GM19240 (cell line): Measurements from ENCODE around the gene NAA80.

Experiments
- DNase-seq: peaks from one replicate; pipeline ENCODE4 v3.0.0; 2011; ENCODE audit warnings: low spot score; ENCODE audit not compliant: insufficient read length

Gene NAA80

DNA sequence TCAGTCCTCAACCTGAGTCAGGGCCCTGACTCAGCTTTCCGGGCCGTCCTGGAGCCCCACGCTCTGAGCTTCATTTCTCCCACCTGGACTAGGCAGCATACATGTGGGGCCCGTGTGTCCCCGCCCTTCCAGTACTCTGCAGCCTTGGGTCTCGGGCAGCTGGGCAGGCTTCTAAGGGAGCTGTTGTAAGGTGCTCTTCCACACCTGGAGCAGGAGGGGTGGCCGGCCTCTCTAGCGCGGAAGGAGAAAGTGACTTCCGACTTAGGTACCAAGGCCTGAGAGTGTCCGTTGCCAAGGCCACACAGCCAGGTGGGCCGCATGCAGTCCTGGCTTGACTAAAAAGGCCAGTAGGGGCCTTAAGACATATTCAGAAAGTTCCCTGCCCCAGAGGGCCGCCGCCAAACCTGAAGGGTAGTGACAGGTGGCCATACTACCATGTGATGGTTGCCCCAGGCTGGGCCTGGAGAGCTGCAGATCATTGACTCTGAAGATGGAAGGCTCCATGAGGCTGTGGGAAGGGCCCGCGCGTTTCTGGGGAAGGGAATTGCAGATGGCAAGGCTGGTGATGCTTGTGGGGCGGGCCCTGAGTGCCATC is 39.7 kb downstream of the NAA80 start:
- DNase-seq, result no peak

DNA sequence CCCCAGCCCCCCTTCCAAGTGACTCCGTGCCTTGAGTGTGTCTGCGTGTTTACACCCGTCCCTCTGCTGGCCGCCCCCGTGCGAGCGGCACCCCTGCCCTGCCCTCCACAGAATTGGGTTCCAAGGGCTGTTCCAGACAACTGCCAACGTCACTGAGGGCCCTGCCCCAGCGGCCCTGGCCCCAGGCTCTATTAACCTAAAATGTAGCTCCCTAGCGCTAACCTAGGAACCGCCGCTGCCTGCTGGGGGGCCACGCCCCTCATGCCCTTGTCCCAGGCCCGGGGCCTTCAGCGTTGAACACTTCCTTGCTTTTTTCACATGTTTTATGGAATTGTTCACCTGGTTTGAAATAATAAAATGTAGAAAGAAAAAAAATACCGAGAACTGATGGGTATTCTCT is 40.2 kb downstream of the NAA80 start:
- no peak for DNase-seq

DNA sequence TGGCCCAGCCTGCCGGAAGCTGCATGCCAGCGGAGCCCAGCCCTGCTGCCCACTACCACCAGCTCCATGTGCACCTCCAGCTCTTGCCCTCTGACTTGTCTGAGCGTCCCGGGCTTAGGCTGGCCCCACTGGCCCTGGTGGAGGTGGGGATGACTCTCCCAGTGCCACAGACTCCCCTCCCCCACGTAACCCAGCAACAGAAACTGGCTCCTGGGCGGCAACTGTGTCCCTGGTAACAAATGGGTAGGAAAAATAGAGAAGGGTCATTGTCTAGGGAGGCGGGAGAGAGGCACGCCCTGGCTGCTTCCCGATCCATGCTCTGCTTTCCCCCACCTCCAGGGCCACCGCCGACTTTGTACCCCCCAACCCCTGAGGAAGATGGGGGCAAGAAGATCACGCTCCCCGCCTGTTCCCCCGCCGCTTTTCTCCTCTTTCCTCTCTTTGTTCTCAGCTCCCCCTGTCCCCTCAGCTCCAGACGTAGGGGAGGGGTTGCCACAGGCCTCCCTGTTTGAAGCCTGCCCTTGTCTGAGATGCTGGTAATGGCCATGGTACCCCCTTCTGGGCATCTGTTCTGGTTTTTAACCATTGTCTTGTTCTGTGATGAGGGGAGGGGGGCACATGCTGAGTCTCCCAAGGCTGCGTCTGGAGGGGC is 41.0 kb downstream of the NAA80 start:
- no peak for DNase-seq

DNA sequence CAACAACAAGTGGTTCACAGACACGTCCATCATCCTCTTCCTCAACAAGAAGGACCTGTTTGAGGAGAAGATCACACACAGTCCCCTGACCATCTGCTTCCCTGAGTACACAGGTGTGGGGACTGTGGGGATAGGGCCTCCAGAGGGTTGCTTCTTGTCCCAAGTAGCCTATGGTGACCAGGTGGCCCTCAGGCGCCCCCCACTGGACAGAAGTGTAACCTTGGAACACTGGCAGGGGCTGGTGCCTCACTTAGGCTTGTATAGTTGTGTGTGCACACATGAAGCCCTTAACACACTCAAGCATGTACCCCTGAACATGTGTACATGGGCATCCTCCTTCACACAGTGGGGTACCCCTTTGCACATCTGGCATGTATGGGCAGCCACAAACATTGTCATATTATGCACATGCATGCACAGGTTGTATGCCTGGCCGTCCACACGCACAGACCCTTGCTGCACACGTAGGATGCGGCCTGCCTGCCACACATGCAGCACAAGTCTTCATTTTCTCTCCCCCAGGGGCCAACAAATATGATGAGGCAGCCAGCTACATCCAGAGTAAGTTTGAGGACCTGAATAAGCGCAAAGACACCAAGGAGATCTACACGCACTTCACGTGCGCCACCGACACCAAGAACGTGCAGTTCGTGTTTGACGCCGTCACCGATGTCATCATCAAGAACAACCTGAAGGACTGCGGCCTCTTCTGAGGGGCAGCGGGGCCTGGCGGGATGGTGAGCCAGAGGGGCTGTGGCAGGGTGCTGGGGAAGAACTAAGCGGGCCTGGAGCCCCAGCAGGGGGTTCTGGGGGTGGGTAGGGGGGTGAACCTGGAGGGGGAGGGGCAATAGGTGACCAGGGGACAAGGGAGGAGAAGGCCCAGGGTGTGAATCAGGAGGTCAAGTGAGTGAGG is 42.0 kb downstream of the NAA80 start:
- no peak for DNase-seq

DNA sequence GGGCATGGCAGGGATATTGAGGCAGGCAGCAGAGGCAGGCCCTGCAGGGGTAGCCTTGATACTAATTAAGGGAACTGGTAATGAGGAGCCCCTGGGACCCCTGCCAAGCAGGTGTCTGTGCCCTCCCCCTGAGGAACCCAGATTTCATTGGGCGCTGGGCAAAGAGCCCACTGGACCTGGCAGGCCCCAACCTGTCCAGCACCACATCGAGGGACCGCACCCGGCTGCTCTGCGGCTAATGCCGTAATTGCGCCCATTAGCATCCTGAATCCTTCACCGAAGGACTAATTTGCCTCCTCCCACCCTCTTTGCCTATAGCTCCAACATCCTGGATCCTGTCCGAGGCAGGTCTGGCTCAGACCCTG is 44.0 kb downstream of the NAA80 start:
- no peak for DNase-seq

DNA sequence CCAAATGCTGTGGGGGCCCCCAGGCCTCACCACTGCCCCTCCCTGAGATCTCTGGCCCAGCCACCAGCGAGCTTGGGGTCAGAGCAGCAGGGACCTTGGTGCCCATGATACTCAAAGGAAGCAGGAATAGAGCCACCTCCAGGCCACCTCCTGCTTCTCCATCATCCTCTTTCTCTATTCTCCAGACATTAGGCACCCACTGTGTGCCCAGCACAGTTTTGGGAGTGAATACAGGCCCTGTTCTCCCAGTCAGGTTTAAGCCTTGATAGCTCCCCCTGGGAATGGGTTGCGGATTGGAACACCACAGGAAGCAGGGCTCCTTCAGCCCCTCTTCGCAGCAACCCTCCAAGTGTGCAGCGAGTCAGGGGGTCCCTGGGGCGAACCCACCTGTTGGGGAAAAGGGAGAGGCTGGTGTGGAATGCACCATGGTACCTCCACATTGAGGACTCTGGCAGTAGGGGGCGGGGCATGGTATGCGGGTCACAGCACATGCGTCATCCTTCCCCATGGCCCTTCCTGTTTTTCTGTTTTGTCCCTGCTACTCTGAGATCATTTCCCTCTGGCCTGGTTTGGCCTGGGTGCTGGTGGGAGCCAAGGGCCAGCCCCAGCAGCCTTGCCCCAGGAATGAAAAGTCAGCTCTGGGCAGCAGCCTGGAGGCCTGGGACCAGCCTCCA is 44.5 kb downstream of the NAA80 start:
- no peak for DNase-seq

DNA sequence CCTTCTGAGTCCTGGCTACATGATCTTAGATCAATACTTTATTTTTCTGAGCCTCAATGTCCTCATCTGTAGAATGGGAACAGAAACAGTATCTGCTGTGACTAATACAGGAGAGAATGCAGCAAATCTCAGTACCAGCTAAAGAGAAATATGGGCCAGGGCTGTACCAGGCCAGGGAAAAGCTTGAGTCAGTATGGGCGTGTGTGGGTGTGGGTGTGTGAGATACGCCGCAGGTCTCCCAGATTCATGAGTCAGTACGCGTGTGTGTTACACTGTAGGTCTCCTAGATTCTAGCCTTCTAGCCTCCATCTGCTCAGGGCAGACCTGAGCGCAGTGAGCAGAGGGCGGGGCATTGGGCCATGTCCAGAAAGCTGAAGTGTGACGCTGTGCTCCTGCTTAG is 48.0 kb downstream of the NAA80 start:
- no peak for DNase-seq

DNA sequence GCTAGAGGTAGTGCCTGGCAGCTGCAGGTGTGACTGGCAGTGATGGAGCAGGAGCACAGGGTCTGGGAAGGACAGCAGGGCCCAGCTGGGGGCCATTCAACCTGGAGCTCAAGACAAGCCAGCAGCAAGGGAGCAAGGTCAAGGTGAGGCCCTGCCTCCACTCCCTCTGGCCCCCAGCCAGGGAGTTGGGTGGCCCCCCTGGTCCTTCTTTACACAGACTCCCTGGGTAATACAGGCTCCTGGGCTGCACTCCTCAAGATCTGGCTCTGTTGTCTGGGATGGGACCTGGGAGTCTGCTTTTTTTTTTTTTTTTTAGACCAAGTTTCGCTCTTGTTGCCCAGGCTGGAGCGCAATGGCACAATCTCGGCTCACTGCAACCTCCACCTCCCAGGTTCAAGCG is 48.7 kb downstream of the NAA80 start:
- no peak for DNase-seq

DNA sequence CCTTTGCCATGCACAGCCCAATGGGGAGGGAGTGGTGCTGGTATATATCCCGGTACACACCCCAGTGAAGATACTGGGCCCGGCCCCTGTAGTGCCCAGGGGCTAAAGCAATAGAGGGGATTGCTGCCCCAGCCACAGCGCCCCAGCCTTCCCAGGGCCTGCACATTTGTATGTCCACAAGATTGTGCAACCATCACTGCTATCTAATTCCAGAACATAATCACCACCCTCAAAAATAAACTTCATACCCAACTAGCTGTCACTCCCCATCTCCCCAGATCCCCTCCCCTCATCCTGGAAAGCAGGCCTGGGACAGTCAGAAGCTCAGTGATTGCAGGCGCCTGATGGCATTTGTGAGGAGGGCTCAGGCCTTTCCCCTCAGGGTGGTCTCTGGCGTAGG is 49.7 kb downstream of the NAA80 start:
- no peak for DNase-seq

DNA sequence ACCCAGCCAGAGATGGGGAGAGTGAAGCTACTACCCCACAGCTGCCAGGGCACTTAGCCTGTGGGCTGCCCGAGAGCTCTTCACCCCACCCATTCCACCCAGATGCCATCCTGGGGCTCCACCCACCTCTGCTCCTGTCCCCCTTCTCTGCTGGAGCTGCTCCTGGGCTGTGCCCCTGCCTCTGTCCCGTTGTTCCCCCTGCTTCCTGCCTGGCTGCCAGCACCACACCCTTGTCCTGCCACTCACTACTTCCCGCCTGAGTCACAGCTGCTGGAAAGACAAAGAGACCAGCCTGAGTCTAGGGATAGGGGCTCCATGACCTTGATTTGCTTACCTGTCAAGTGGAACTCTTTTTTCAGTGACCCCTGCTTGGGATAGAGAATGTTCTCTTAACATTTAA is 50.8 kb downstream of the NAA80 start:
- no peak for DNase-seq

DNA sequence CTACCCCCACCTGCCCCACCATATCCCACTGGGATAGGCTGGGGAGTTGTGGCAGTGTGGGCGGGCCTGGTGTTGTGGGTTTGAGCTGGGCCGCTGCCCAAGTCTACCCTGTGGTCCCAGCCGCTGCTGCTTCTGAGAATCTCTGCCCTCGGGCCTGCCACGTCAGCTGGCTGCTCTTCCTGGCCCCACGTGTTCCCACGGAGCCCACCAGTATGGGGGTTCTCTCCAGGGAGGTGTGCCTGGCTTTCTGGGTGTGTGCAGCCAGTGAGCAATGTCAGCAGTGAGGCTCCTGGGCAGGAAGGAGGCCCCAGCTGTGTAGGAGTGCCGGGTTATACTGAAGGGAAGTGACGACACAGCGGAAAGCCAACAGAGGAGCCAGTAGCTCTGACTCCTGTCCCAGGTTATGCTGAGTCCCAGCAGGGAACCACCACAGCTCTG is 52.7 kb downstream of the NAA80 start:
- DNase-seq, result no peak
